Coronary artery (tissue), 2 donors: ENCODE data around the gene KRTAP10-3.
"Not testable (repeated sequence)": the region's sequence is repeated elsewhere in the genome, so short reads cannot be mapped to it uniquely, and the experiment has no call there.

ENCODE experiments used
- DNase-seq: peaks from one replicate; pipeline ENCODE4 v3.0.0-alpha.2; 2017; ENCODE audit warnings: low spot score
- H3K27ac ChIP-seq, 2 donors: fragments of 200-600 bp; sonication (generic); one replicate each; pipeline ENCODE4 v1.5.1; 2016 to 2019
- H3K4me3 ChIP-seq: fragments of 200-600 bp; sonication (generic); 2 replicates; pipeline ENCODE4 v1.5.1; 2016; ENCODE audit warnings: mild to moderate bottlenecking, moderate library complexity
- CTCF ChIP-seq: fragments of 200-600 bp; sonication (generic); IDR thresholded peaks from one replicate; pipeline ENCODE4 v1.5.1; 2019; ENCODE audit warnings: antibody characterized with exemption

Gene KRTAP10-3

GRCh38 chr21:44592446-44593311 lies 34.1 kb upstream of the KRTAP10-3 start, which contains the start of gene KRTAP10-6:
Gene KRTAP10-6, minus strand, starts transcription at chr21:44592505. Its CDS starts 21 bp downstream, at chr21:44592484.
- no peak for DNase-seq
- TF ChIP-seq CTCF = no peak

GRCh38 chr21:44591801-44592130 lies 33.2 kb upstream of the KRTAP10-3 start:
- DNase-seq, H3K27ac ChIP-seq, H3K4me3 ChIP-seq: not testable (repeated sequence)

More at GRCh38 chr21:44592446-44593311, 34.1 kb upstream of the KRTAP10-3 start, which contains the start of gene KRTAP10-6:
- no peak within 1 kb of the TSS for H3K4me3 ChIP-seq
- no peak within 1 kb of the TSS for H3K27ac ChIP-seq

GRCh38 chr21:44590897-44591800 lies 32.6 kb upstream of the KRTAP10-3 start:
- H3K4me3 ChIP-seq, H3K27ac ChIP-seq, DNase-seq: not testable (repeated sequence)

- Histone ChIP-seq H3K4me3 (no peak overlapping the region), H3K27ac (no peak overlapping the region)
- no peak for TF ChIP-seq CTCF
- DNase-seq = no peak
Measured at GRCh38 chr21:44590311-44590721, 31.7 kb upstream of the KRTAP10-3 start.

- TF ChIP-seq CTCF = no peak
- DNase-seq = no peak
- no peak overlapping the region for H3K4me3 ChIP-seq
Measured at GRCh38 chr21:44589586-44590305, 31.2 kb upstream of the KRTAP10-3 start.

GRCh38 chr21:44589094-44589493 lies 30.5 kb upstream of the KRTAP10-3 start:
- no peak for DNase-seq
- no peak overlapping the region for H3K27ac ChIP-seq
- no peak for TF ChIP-seq CTCF
- no peak overlapping the region for H3K4me3 ChIP-seq

More at GRCh38 chr21:44589586-44590305, 31.2 kb upstream of the KRTAP10-3 start:
- H3K27ac ChIP-seq = no peak overlapping the region

- DNase-seq = no peak
- Histone ChIP-seq H3K27ac (no peak overlapping the region), H3K4me3 (no peak overlapping the region)
Measured at GRCh38 chr21:44585892-44586291, 27.3 kb upstream of the KRTAP10-3 start.

More at GRCh38 chr21:44585892-44586291, 27.3 kb upstream of the KRTAP10-3 start:
- TF ChIP-seq CTCF = no peak
